Astrocyte of the cerebellum (primary cell): ENCODE measurements around the gene NDUFA7.

Source experiments
- DNase-seq: peaks from one replicate; pipeline ENCODE4 v3.0.0-alpha.2; 2011; ENCODE audit warnings: low read depth
- H3K4me3 ChIP-seq: 2 replicates; pipeline ENCODE4 v1.5.1; 2011; ENCODE audit warnings: mild to moderate bottlenecking, low read depth, low read length, moderate library complexity
- CTCF ChIP-seq: IDR thresholded peaks from 2 replicates; pipeline ENCODE4 v1.5.1; 2012; ENCODE audit warnings: low read length, low read depth, moderate library complexity, mild to moderate bottlenecking; ENCODE audit errors: missing control alignments
- in situ Hi-C: cut with HindIII; loops from 2 replicates; pipeline ENCODE4 v1.10.0; 2017; ENCODE audit warnings: low sequenced_read_pairs

The NDUFA7 gene

GRCh38 chr19:8363803-8364771 is 42.9 kb upstream of the NDUFA7 start, which contains the start of gene ANGPTL4:
ANGPTL4 (plus strand) TSS chr19:8364155; CDS start chr19:8364322, 167 bp downstream.
- TF ChIP-seq CTCF: no peak
- in situ Hi-C loops: no loop called here
- H3K4me3 ChIP-seq: peak within 1 kb of the TSS; percentile 37
- no peak for DNase-seq

- H3K4me3 ChIP-seq: no peak overlapping the region
- no peak for TF ChIP-seq CTCF
- peak; percentile 85 for DNase-seq
- in situ Hi-C loops: no loop called here
Observed at GRCh38 chr19:8361921-8362793, 41.0 kb upstream of the NDUFA7 start.

- in situ Hi-C loops: no loop called here
- no peak for TF ChIP-seq CTCF
- H3K4me3 ChIP-seq: no peak overlapping the region
- no peak for DNase-seq
Observed at GRCh38 chr19:8360196-8360595, 39.0 kb upstream of the NDUFA7 start.

- no peak for DNase-seq
- in situ Hi-C loops: no loop called here
- H3K4me3 ChIP-seq: no peak overlapping the region
- no peak for TF ChIP-seq CTCF
Observed at GRCh38 chr19:8358948-8359347, 37.8 kb upstream of the NDUFA7 start.

- no peak overlapping the region for H3K4me3 ChIP-seq
- no peak for DNase-seq
- in situ Hi-C loops: no loop called here
- no peak for TF ChIP-seq CTCF
Observed at GRCh38 chr19:8357007-8357521, 35.9 kb upstream of the NDUFA7 start.
